ENCODE results near the gene CYB5R4. TPM values are rescaled to one million over a fixed set of nuclear protein-coding genes. Genes with fewer than 3 reads are reported as not detected.

Gene CYB5R4
- total RNA-seq, 1 experiment from 2014 or later: 17.5 TPM

DNA sequence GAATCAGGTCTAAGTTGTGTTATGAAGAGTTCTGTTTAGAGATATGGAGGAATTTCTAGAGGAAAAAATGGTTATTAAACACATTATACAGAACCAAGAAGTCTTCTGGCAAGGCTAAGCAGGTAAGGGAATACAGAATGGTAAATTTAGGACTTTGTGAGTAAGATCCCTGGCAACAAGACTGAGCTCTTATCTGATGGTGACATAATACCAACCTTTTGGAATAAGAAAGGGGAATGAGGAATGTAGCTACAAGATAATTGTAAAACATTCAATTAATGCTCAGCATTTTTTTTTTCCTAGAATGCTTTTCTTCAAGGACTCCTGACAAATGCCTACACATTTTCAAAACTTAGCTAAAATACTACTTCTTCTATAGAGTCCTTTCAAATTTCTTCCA lies 51.8 kb downstream of the CYB5R4 start:
- Histone ChIP-seq H3K23me2 (ENCODE audit: insufficient read length, low read depth, low read length, poor library complexity, severe bottlenecking) (no peaks in the 10 kb centered on the region), H3K23ac (ENCODE audit: insufficient read length, low read depth, low read length) (no peak overlapping the region), H2BK15ac (ENCODE audit: low read depth, low read length) (no peak overlapping the region), H3K27me3 (ENCODE audit: insufficient read depth, low read length) (no peaks in the 10 kb centered on the region), H3K9ac (ENCODE audit: extremely low read depth, insufficient read length, low read length) (no peak overlapping the region), H2BK5ac (ENCODE audit: insufficient read length, low read length) (no peak overlapping the region), H3K14ac (ENCODE audit: insufficient read depth, low read length) (no peak overlapping the region), H2BK20ac (ENCODE audit: low read depth, low read length, poor library complexity, severe bottlenecking) (no peak overlapping the region), H3K79me1 (ENCODE audit: insufficient read depth, low read depth, low read length, poor library complexity, severe bottlenecking) (no peaks in the 10 kb centered on the region), H4K20me1 (ENCODE audit: control insufficient read depth, insufficient read depth, insufficient read length) (no peaks in the 10 kb centered on the region), H3K4ac (ENCODE audit: low read depth, low read length) (no peak overlapping the region), H3K4me2 (ENCODE audit: insufficient read depth, insufficient read length, low read length) (no peak overlapping the region), H2BK120ac (ENCODE audit: low read depth, low read length, poor library complexity, severe bottlenecking) (no peak overlapping the region), H2AK5ac (ENCODE audit: insufficient read length, low read length) (no peak overlapping the region), H3K18ac (ENCODE audit: insufficient read length, low read depth, low read length) (no peak overlapping the region), H3K27ac (ENCODE audit: insufficient read length, low read depth, low read length) (no peak overlapping the region), H3T11ph (ENCODE audit: low read length) (no peak overlapping the region), H4K91ac (ENCODE audit: insufficient read length, low read depth, low read length) (no peak overlapping the region), H3K9me3 (ENCODE audit: control insufficient read depth, low read depth, low read length) (no peaks in the 10 kb centered on the region), H4K5ac (ENCODE audit: insufficient read length, low read depth, low read length) (no peak overlapping the region), H4K8ac (replicated peaks; ENCODE audit: insufficient read length, low read depth, low read length) (no peak overlapping the region), H3K56ac (ENCODE audit: insufficient read length, low read depth, low read length) (no peak overlapping the region), H2BK12ac (ENCODE audit: insufficient read length, low read depth, low read length) (no peak overlapping the region), H3K4me1 (ENCODE audit: insufficient read depth, low read length) (no peaks in the 10 kb centered on the region; the same call in 1 of the 2 replicates), H3K79me2 (ENCODE audit: insufficient read depth, low read length) (0 out of 2 replicates have a peak, but pooled peaks cover 1% of the 10 kb centered on the region), H2AFZ (ENCODE audit: low read length) (no peak overlapping the region)
- peaks cover 29 to 30% of the 10 kb centered on the region in 2 experiments for H3K4me1 Mint-ChIP-seq
- H3K27ac Mint-ChIP-seq: peak overlapping the region in 2 of 3 experiments; percentile 55 to 74; a peak in 2 of 7 replicates
- TF ChIP-seq, protein P1, sequence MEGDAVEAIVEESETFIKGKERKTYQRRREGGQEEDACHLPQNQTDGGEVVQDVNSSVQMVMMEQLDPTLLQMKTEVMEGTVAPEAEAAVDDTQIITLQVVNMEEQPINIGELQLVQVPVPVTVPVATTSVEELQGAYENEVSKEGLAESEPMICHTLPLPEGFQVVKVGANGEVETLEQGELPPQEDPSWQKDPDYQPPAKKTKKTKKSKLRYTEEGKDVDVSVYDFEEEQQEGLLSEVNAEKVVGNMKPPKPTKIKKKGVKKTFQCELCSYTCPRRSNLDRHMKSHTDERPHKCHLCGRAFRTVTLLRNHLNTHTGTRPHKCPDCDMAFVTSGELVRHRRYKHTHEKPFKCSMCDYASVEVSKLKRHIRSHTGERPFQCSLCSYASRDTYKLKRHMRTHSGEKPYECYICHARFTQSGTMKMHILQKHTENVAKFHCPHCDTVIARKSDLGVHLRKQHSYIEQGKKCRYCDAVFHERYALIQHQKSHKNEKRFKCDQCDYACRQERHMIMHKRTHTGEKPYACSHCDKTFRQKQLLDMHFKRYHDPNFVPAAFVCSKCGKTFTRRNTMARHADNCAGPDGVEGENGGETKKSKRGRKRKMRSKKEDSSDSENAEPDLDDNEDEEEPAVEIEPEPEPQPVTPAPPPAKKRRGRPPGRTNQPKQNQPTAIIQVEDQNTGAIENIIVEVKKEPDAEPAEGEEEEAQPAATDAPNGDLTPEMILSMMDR (conservative IDR thresholded peaks at IDR 0.05): no peak
- DNase-seq: no peak
- no peaks in the 10 kb centered on the region; a peak in 1 of 7 replicates for H3K36me3 Mint-ChIP-seq (ENCODE audit: insufficient read depth in 1 of 3, low read depth in 3 of 3)
- no peaks in the 10 kb centered on the region for H3K27me3 Mint-ChIP-seq (ENCODE audit: low read depth)
- peaks cover 0 to 3% of the 10 kb centered on the region in 2 experiments; a peak in 1 of 5 replicates for H3K9me3 Mint-ChIP-seq
- H3K4me3 Mint-ChIP-seq: no peak overlapping the region

Measured in H9 (cell line).